A549 (cell line): ENCODE results near the gene GPSM1. TPM values are rescaled to one million over a fixed set of nuclear protein-coding genes. Genes with fewer than 3 reads are reported as not detected.
"Not testable (repeated sequence)": the region's sequence is repeated elsewhere in the genome, so short reads cannot be mapped to it uniquely, and the experiment has no call there.

ENCODE experiments used
- ATAC-seq, 2 experiments: fragments of 200-7000 bp in 1 of 2; fragments of >200 bp in 1 of 2; cut with Nextera tagmentation in 1 of 2; cut with Tn5 transposase in 1 of 2; 3 replicates each; pipeline versions ENCODE4 v1.8.0 to v1.9.1; 2018 to 2020; ENCODE audit warnings: mild to moderate bottlenecking in 1 of 2, moderate library complexity in 1 of 2
- CTCF ChIA-PET: fragments of 300-600 bp; sonication (Branson Sonifier 250); formaldehyde crosslinking; extraction: SDS; loops from one replicate; lab custom pipeline; 2021; ENCODE audit warnings: antibody characterized with exemption, inconsistent platforms; lab: Yijun Ruan, JAX
- POLR2A ChIA-PET: fragments of 350-600 bp; formaldehyde crosslinking; extraction: SDS; loops from one replicate; lab custom pipeline; 2021; ENCODE audit warnings: antibody characterized with exemption, inconsistent platforms; lab: Yijun Ruan, JAX
- DNase-seq, 2 experiments: peaks; one replicate each; pipeline versions ENCODE4 v3.0.0 to v3.0.0-alpha.2; 2011 to 2016; ENCODE audit warnings: low read depth in 1 of 2, low spot score in 1 of 2
- FAIRE-seq: peaks from 2 replicates; lab custom pipeline; 2011; peaks lifted over from hg19 to GRCh38; lab: Jason Lieb, UNC
- H3K27ac ChIP-seq, 2 experiments: fragments of >200 bp; sonication (Bioruptor Twin); formaldehyde crosslinking; 3 replicates each; pipeline ENCODE4 v1.5.1; 2016 to 2017
- H3K4me1 ChIP-seq: fragments of >200 bp; sonication (Bioruptor Twin); formaldehyde crosslinking; 3 replicates; pipeline ENCODE4 v1.6.1; 2016
- H3K4me2 ChIP-seq: fragments of >200 bp; sonication (Bioruptor Twin); formaldehyde crosslinking; 3 replicates; pipeline ENCODE4 v1.6.1; 2016
- H3K4me3 ChIP-seq: fragments of >200 bp; sonication (Bioruptor Twin); formaldehyde crosslinking; 3 replicates; pipeline ENCODE4 v1.5.1; 2016
- H3K9me3 ChIP-seq: fragments of >200 bp; sonication (Bioruptor Twin); formaldehyde crosslinking; 3 replicates; pipeline ENCODE4 v1.6.1; 2016
- CEBPB ChIP-seq, 2 experiments: fragments of >200 bp in 1 of 2; sonication (Bioruptor Twin) in 1 of 2; formaldehyde crosslinking in 1 of 2; IDR thresholded peaks; 2 replicates each; pipeline ENCODE4 v1.6.1; 2012 to 2016
- HEYL ChIP-seq: fragments of 250-450 bp; sonication (Bioruptor Pico); IDR thresholded peaks from 2 replicates; pipeline ENCODE4 v1.8.0; 2021; ENCODE audit warnings: mild to moderate bottlenecking, moderate library complexity
- JUN ChIP-seq, 2 experiments: fragments of >200 bp; sonication (Bioruptor Twin); formaldehyde crosslinking; IDR thresholded peaks; 2 replicates in 1 of 2; 3 replicates in 1 of 2; pipeline ENCODE4 v1.6.1; 2016 to 2017
- MAFK ChIP-seq: fragments of 450-650 bp; IDR thresholded peaks from 2 replicates; pipeline ENCODE4 v1.6.1; 2014; ENCODE audit not compliant: partially characterized antibody
- NFE2L2 ChIP-seq: fragments of 150-350 bp; conservative IDR thresholded peaks from 2 replicates; pipeline ENCODE4 v1.6.1; 2014; ENCODE audit warnings: low read length
- RNF2 ChIP-seq: fragments of 200-600 bp; sonication (generic); IDR thresholded peaks from 2 replicates; pipeline ENCODE4 v1.6.1; 2016; ENCODE audit warnings: low read depth, mild to moderate bottlenecking, antibody characterized with exemption, moderate library complexity, borderline replicate concordance
- ZSCAN20 ChIP-seq: fragments of 250-450 bp; sonication (Bioruptor Pico); IDR thresholded peaks from 2 replicates; pipeline ENCODE4 v1.8.0; 2022; ENCODE audit warnings: mild to moderate bottlenecking, moderate library complexity
- WGBS: methylation state at CpG from one replicate; pipeline ENCODE4 v1.1.6; 2017; ENCODE audit errors: missing lambda C conversion rate; 5-methylcytosine and 5-hydroxymethylcytosine counted together
- polyA plus RNA-seq, 4 experiments: library from polyadenylated mRNA; depleted of rRNA in 3 of 4; stranded (reverse); fragments of >200 nt; fragmentation: RNase III in 1 of 4; extraction: RNeasy Plus Mini Kit Qiagen cat#74134 plus additional on column Dnase treatment in 1 of 4; gene quantifications; 2 replicates in 3 of 4; 3 replicates in 1 of 4; pipeline ENCODE4 v1.2.3, GENCODE V29; 2011 to 2017
- TF ChIP-seq, protein P1 (sequence below): fragments of 150-350 bp; IDR thresholded peaks from 2 replicates; pipeline ENCODE4 v1.6.1; 2014; ENCODE audit warnings: low read depth, mild to moderate bottlenecking, low read length

The GPSM1 gene
- polyA plus RNA-seq, 2 of the 4 experiments (the other 2 are of a cell fraction): 2.1 to 8.8 TPM

DNA sequence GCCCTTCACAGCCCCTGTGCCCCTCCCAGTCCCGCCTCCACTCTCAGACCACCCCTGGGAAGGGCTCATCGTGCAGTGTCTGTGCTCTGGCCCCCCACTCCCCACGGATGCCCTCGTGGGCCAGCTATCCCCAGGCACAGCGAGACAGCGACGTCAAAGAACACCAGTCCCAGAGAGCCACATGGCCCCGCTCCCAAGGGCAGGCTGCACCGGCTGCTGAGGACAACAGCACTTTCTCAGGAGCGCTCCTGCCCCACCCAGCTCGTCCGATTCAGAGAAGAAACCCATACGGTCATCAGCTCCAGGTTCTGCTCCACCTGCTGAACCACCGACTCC, 77.4 kb downstream of the GPSM1 start:
- Histone ChIP-seq H3K4me3 (no peak overlapping the region), H3K4me1 (peaks cover 15% of the 10 kb centered on the region; the same call in 2 of the 3 replicates), H3K4me2 (no peak overlapping the region), H3K9me3 (no peaks in the 10 kb centered on the region), H3K27ac (no peak overlapping the region)
- POLR2A ChIA-PET: no interaction called here
- 87% methylated on average over 14 of the region's 14 CpGs for WGBS
- ATAC-seq (no peak), FAIRE-seq (no peak), DNase-seq (no peak)
- TF ChIP-seq JUN (IDR thresholded peaks at IDR 0.05): no peak
- TF ChIP-seq NFE2L2: no peak
- CTCF ChIA-PET: interaction anchor here (0.9 to 1.3 kb wide), 3 partner anchors 9 to 42 kb away, joined by 3 to 4 read pairs (median 3); partner anchors contain the start of gene DNLZ

DNA sequence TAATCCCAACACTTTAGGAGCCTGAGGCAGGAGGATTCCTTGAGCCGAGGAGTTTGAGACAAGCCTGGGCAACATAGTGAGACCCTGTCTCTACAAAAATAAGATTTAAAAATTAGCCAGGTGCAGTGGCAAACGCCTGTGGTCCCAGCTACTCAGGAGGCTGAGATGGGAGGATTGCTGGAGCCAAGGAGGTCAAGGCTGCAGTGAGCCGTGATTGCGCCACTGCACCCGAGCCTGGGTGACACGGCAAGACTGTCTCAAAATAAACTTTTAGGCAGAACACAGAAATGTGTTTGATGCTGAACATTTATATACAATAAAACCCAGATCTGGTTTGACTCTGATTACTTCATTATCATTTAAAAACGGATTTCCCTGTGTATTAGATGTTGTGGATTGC, 78.1 kb downstream of the GPSM1 start:
- TF ChIP-seq CEBPB (IDR thresholded peaks at IDR 0.05): peak in 1 of 2 experiments; percentile 35; a peak in 1 of 4 replicates
- no peak for TF ChIP-seq HEYL (CRISPR knock-in tag)
- H3K4me3 ChIP-seq: no peak overlapping the region
- POLR2A ChIA-PET: no interaction called here
- WGBS: 80% methylated on average over 7 of the region's 7 CpGs
- CTCF ChIA-PET: interaction anchor here (0.9 to 1.3 kb wide), 2 partner anchors 22 to 35 kb away, joined by 3 to 4 read pairs; no protein-coding TSS in a partner anchor
- peaks cover 12% of the 10 kb centered on the region; the same call in 2 of the 3 replicates for H3K4me1 ChIP-seq
- DNase-seq (no peak), FAIRE-seq (no peak), ATAC-seq (no peak)
- H3K27ac ChIP-seq: no peak overlapping the region
- no peak overlapping the region for H3K4me2 ChIP-seq
- no peaks in the 10 kb centered on the region for H3K9me3 ChIP-seq

DNA sequence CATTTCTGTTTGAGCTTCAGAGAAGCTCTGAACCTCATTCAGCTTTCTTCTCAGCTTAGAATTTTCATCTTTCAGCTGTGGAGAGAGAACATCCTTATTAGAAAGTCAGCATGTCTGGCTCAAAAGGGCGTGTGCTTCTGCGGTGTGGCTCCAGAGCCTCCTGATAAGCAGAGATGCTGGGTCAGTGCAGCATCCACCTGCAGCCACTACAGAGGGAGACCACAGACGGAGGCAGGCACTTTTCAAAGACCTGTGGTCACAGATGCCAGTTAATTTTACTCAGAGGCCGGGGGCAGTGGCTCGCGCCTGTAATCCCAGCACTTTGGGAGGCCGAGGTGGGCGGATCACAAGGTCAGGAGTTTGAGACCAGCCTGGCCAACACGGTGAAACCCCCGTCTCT, 78.6 kb downstream of the GPSM1 start:
- CTCF ChIA-PET: interaction anchor here (0.9 kb wide), 1 partner anchor 22 kb away, joined by 3 read pairs; no protein-coding TSS in a partner anchor
- H3K9me3 ChIP-seq, FAIRE-seq, POLR2A ChIA-PET, H3K27ac ChIP-seq, ATAC-seq, H3K4me2 ChIP-seq, H3K4me3 ChIP-seq, DNase-seq: not testable (repeated sequence)
- 89% methylated on average over 10 of the region's 10 CpGs for WGBS
- peaks cover 10% of the 10 kb centered on the region; the same call in 2 of the 3 replicates for H3K4me1 ChIP-seq

DNA sequence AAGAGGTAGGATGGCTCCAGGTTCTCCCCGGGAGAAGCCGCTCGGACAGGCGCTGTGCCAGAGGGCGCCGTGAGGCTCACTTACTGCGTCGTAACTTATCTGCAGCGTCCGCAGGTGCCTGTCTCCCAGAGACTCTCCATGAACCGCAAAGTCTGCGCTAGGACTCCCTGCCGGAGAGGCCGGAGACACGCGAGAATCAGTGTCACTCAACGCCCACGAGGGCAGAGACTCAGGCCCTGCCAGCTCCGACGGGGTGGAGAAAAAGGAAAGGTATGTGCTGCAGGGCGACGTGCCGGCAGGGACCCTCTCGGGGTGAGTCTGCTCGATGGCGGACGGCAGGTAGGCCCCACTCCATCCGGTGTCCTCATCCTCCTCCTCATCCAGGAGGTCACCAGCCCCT, 79.7 kb downstream of the GPSM1 start:
- POLR2A ChIA-PET, H3K27ac ChIP-seq, DNase-seq, H3K4me3 ChIP-seq, FAIRE-seq, H3K4me2 ChIP-seq, ATAC-seq, H3K9me3 ChIP-seq: not testable (repeated sequence)
- H3K4me1 ChIP-seq: peaks cover 19% of the 10 kb centered on the region
- WGBS: 92% methylated on average over 26 of the region's 28 CpGs
- CTCF ChIA-PET: interaction anchor here (0.9 to 1.1 kb wide), 2 partner anchors 17 to 224 kb away, joined by 3 read pairs; no protein-coding TSS in a partner anchor

DNA sequence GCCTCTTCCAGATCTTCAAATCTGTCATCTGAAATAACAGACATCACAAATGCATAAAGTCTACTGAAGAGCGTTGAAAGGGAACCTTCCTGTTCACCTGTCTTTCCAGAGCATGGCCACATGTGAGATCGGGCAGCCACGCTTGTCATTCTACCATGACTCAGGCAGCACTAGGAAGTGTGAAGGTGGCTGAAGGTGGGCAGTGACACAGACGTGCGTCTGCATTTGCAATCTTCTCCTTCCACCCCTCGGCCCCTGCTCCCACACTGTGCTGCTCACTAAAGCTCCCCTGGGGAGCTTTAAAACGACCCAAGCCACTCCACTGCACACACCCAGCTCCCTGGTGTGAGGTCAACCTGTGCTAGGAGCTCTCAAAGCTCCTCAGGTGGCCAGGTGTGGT, 80.6 kb downstream of the GPSM1 start:
- ATAC-seq (no peak), FAIRE-seq (no peak), DNase-seq (no peak)
- ChIA-PET POLR2A (interaction anchor here (2.5 kb wide), 1 partner anchor 45 kb away, joined by 7 read pairs; the partner anchor contains the start of gene DNLZ), CTCF (interaction anchor here (1.2 kb wide), 1 partner anchor 16 kb away, joined by 4 read pairs; no protein-coding TSS in a partner anchor)
- Histone ChIP-seq H3K9me3 (no peaks in the 10 kb centered on the region), H3K4me1 (peaks cover 19% of the 10 kb centered on the region), H3K27ac (no peak overlapping the region), H3K4me2 (no peak overlapping the region), H3K4me3 (no peak overlapping the region)
- 87% methylated on average over 7 of the region's 7 CpGs for WGBS
- TF ChIP-seq, protein P1, sequence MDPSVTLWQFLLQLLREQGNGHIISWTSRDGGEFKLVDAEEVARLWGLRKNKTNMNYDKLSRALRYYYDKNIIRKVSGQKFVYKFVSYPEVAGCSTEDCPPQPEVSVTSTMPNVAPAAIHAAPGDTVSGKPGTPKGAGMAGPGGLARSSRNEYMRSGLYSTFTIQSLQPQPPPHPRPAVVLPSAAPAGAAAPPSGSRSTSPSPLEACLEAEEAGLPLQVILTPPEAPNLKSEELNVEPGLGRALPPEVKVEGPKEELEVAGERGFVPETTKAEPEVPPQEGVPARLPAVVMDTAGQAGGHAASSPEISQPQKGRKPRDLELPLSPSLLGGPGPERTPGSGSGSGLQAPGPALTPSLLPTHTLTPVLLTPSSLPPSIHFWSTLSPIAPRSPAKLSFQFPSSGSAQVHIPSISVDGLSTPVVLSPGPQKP: no peak
- TF ChIP-seq RNF2: no peak
- no peak for TF ChIP-seq MAFK
- TF ChIP-seq CEBPB (IDR thresholded peaks at IDR 0.05): no peak
- no peak for TF ChIP-seq ZSCAN20 (CRISPR knock-in tag)

Other genes with a start within 250 kb of the GPSM1 start
- gene NACC2, start 232.2 kb upstream of the GPSM1 start, polyA plus RNA-seq (2011; rRNA removed): 12.7 and 16.1 TPM in 2 replicates
- 28.4 to 29.5 TPM (median 29.2 TPM) in 3 replicates for gene NACC2, start 232.2 kb upstream of the GPSM1 start, polyA plus RNA-seq (2017; fragmentation: RNase III; extraction: RNeasy Plus Mini Kit Qiagen cat#74134 plus additional on column Dnase treatment)
- 13.0 and 15.3 TPM in 2 replicates for gene TMEM250, start 208.7 kb upstream of the GPSM1 start, polyA plus RNA-seq (2011; rRNA removed)
- 31.4 to 35.2 TPM (median 34.0 TPM) in 3 replicates for gene TMEM250, start 208.7 kb upstream of the GPSM1 start, polyA plus RNA-seq (2017; fragmentation: RNase III; extraction: RNeasy Plus Mini Kit Qiagen cat#74134 plus additional on column Dnase treatment)
- 0.03 and 0.04 TPM in 2 replicates for gene LHX3, start 122.4 kb upstream of the GPSM1 start, polyA plus RNA-seq (2011; rRNA removed)
- 0.03 to 0.04 TPM in 2 of 3 replicates, not detected in the other for gene LHX3, start 122.4 kb upstream of the GPSM1 start, polyA plus RNA-seq (2017; fragmentation: RNase III; extraction: RNeasy Plus Mini Kit Qiagen cat#74134 plus additional on column Dnase treatment)
- gene QSOX2, start 81.7 kb upstream of the GPSM1 start, polyA plus RNA-seq (2011; rRNA removed): 29.5 and 30.2 TPM in 2 replicates
- gene QSOX2, start 81.7 kb upstream of the GPSM1 start, polyA plus RNA-seq (2017; fragmentation: RNase III; extraction: RNeasy Plus Mini Kit Qiagen cat#74134 plus additional on column Dnase treatment): 22.3 to 23.0 TPM (median 22.9 TPM) in 3 replicates
- under 0.01 and 0.03 TPM in 2 replicates for gene CCDC187, start 23.4 kb upstream of the GPSM1 start, polyA plus RNA-seq (2011; rRNA removed)
- 0.03 TPM in 1 of 3 replicates, not detected in the others for gene CCDC187, start 23.4 kb upstream of the GPSM1 start, polyA plus RNA-seq (2017; fragmentation: RNase III; extraction: RNeasy Plus Mini Kit Qiagen cat#74134 plus additional on column Dnase treatment)
- 5.1 and 8.0 TPM in 2 replicates for gene DNLZ, start 36.2 kb downstream of the GPSM1 start, polyA plus RNA-seq (2011; rRNA removed)
- 19.0 to 19.9 TPM (median 19.1 TPM) in 3 replicates for gene DNLZ, start 36.2 kb downstream of the GPSM1 start, polyA plus RNA-seq (2017; fragmentation: RNase III; extraction: RNeasy Plus Mini Kit Qiagen cat#74134 plus additional on column Dnase treatment)
- 0.21 and 0.25 TPM in 2 replicates for gene CARD9, start 46.1 kb downstream of the GPSM1 start, polyA plus RNA-seq (2011; rRNA removed)
- gene CARD9, start 46.1 kb downstream of the GPSM1 start, polyA plus RNA-seq (2017; fragmentation: RNase III; extraction: RNeasy Plus Mini Kit Qiagen cat#74134 plus additional on column Dnase treatment): 0.94 to 1.2 TPM (median 0.94 TPM) in 3 replicates
- gene SNAPC4, start 72.6 kb downstream of the GPSM1 start, polyA plus RNA-seq (2011; rRNA removed): 2.7 and 3.1 TPM in 2 replicates
- gene SNAPC4, start 72.6 kb downstream of the GPSM1 start, polyA plus RNA-seq (2017; fragmentation: RNase III; extraction: RNeasy Plus Mini Kit Qiagen cat#74134 plus additional on column Dnase treatment): 10.1 to 10.8 TPM (median 10.3 TPM) in 3 replicates
- 69.0 and 75.8 TPM in 2 replicates for gene ENTR1, start 83.1 kb downstream of the GPSM1 start, polyA plus RNA-seq (2011; rRNA removed)
- 63.8 to 67.4 TPM (median 66.7 TPM) in 3 replicates for gene ENTR1, start 83.1 kb downstream of the GPSM1 start, polyA plus RNA-seq (2017; fragmentation: RNase III; extraction: RNeasy Plus Mini Kit Qiagen cat#74134 plus additional on column Dnase treatment)
- gene PMPCA, start 83.1 kb downstream of the GPSM1 start, polyA plus RNA-seq (2011; rRNA removed): 53.4 and 71.1 TPM in 2 replicates
- 83.0 to 101 TPM (median 89.2 TPM) in 3 replicates for gene PMPCA, start 83.1 kb downstream of the GPSM1 start, polyA plus RNA-seq (2017; fragmentation: RNase III; extraction: RNeasy Plus Mini Kit Qiagen cat#74134 plus additional on column Dnase treatment)
- 5.2 and 5.8 TPM in 2 replicates for gene INPP5E, start 112.3 kb downstream of the GPSM1 start, polyA plus RNA-seq (2011; rRNA removed)
- gene INPP5E, start 112.3 kb downstream of the GPSM1 start, polyA plus RNA-seq (2017; fragmentation: RNase III; extraction: RNeasy Plus Mini Kit Qiagen cat#74134 plus additional on column Dnase treatment): 9.8 to 12.4 TPM (median 11.2 TPM) in 3 replicates
- gene SEC16A, start 155.5 kb downstream of the GPSM1 start, polyA plus RNA-seq (2011; rRNA removed): 24.2 and 32.3 TPM in 2 replicates
- gene SEC16A, start 155.5 kb downstream of the GPSM1 start, polyA plus RNA-seq (2017; fragmentation: RNase III; extraction: RNeasy Plus Mini Kit Qiagen cat#74134 plus additional on column Dnase treatment): 35.7 to 41.5 TPM (median 38.0 TPM) in 3 replicates
- gene NOTCH1, start 218.5 kb downstream of the GPSM1 start, polyA plus RNA-seq (2011; rRNA removed): 0.88 and 1.2 TPM in 2 replicates
- gene NOTCH1, start 218.5 kb downstream of the GPSM1 start, polyA plus RNA-seq (2017; fragmentation: RNase III; extraction: RNeasy Plus Mini Kit Qiagen cat#74134 plus additional on column Dnase treatment): 4.6 to 6.4 TPM (median 5.7 TPM) in 3 replicates